Smooth muscle cell (in vitro differentiated cells): Measurements from ENCODE around the gene MYO16. TPM values are rescaled to one million over a fixed set of nuclear protein-coding genes. Genes with fewer than 3 reads are reported as not detected.

ENCODE experiments used
- DNase-seq: peaks from one replicate; lab custom pipeline; 2025; ENCODE audit not compliant: unreplicated experiment; lab: John Stamatoyannopoulos, UW
- H2AFZ ChIP-seq: fragments of 200-600 bp; sonication (generic); 2 replicates; pipeline ENCODE4 v1.6.0; 2016; ENCODE audit warnings: antibody characterized with exemption, low read depth, mild to moderate bottlenecking
- H3F3A ChIP-seq: fragments of 200-600 bp; sonication (generic); 2 replicates; pipeline ENCODE4 v1.6.0; 2017; ENCODE audit warnings: antibody characterized with exemption, low read depth
- H3K27ac ChIP-seq: fragments of 200-600 bp; sonication (generic); 2 replicates; pipeline ENCODE4 v1.5.1; 2016; ENCODE audit warnings: low read depth, mild to moderate bottlenecking
- H3K27me3 ChIP-seq: fragments of 200-600 bp; sonication (generic); 2 replicates; pipeline ENCODE4 v1.6.1; 2016; ENCODE audit warnings: low read depth, mild to moderate bottlenecking
- H3K36me3 ChIP-seq: fragments of 200-600 bp; sonication (generic); 2 replicates; pipeline ENCODE4 v1.5.1; 2016; ENCODE audit warnings: low read depth
- H3K4me1 ChIP-seq: fragments of 200-600 bp; sonication (generic); 2 replicates; pipeline ENCODE4 v1.5.1; 2016; ENCODE audit warnings: low read depth
- H3K4me2 ChIP-seq: fragments of 200-600 bp; sonication (generic); 2 replicates; pipeline ENCODE4 v1.6.0; 2016; ENCODE audit warnings: mild to moderate bottlenecking
- H3K4me3 ChIP-seq: fragments of 200-600 bp; sonication (generic); 2 replicates; pipeline ENCODE4 v1.5.1; 2016; ENCODE audit warnings: mild to moderate bottlenecking
- H3K79me2 ChIP-seq: fragments of 200-600 bp; sonication (generic); 2 replicates; pipeline ENCODE4 v1.6.0; 2016; ENCODE audit warnings: low read depth, mild to moderate bottlenecking
- H3K9ac ChIP-seq: fragments of 200-600 bp; sonication (generic); 2 replicates; pipeline ENCODE4 v1.6.0; 2016; ENCODE audit warnings: low read depth
- H3K9me3 ChIP-seq: fragments of 200-600 bp; sonication (generic); replicated peaks from 2 replicates; pipeline ENCODE4 v1.5.1; 2016; ENCODE audit warnings: low read depth
- H4K20me1 ChIP-seq: fragments of 200-600 bp; sonication (generic); 2 replicates; pipeline ENCODE4 v1.6.0; 2016; ENCODE audit warnings: low read depth
- CTCF ChIP-seq: fragments of 200-600 bp; sonication (generic); IDR thresholded peaks from 2 replicates; pipeline ENCODE4 v1.5.1; 2017; ENCODE audit warnings: borderline replicate concordance, mild to moderate bottlenecking, antibody characterized with exemption; ENCODE audit not compliant: insufficient read depth, poor library complexity, severe bottlenecking
- WGBS: methylation state at CpG from one replicate; pipeline ENCODE4 v1.1.7; 2016; ENCODE audit warnings: low lambda C conversion rate; 5-methylcytosine and 5-hydroxymethylcytosine counted together
- polyA plus RNA-seq: library from polyadenylated mRNA; unstranded; fragments of >200 nt; fragmentation: Nextera tagmentation; extraction: Ambion mirVana; gene quantifications from 2 replicates; pipeline ENCODE4 v1.2.1, GENCODE V29; 2016
- total RNA-seq: library from RNA; depleted of rRNA; stranded (reverse); fragments of >200 nt; gene quantifications from 2 replicates; pipeline ENCODE4 v1.2.3, GENCODE V29; 2014

Gene MYO16
- total and polyA plus RNA-seq, 2 experiments from 2014 or later, result not detected

- no peaks in the 10 kb centered on the region for H3K79me2 ChIP-seq
- no peaks in the 10 kb centered on the region for H3K9me3 ChIP-seq
- H2AFZ ChIP-seq, result no peak overlapping the region
- no peak for TF ChIP-seq CTCF
- no peak overlapping the region for H3K27ac ChIP-seq
- H3K4me2 ChIP-seq, result no peak overlapping the region
- H3K9ac ChIP-seq, result no peak overlapping the region
- DNase-seq, result no peak
- no peaks in the 10 kb centered on the region for H3K36me3 ChIP-seq
- H3F3A ChIP-seq, result no peaks in the 10 kb centered on the region
- H3K4me1 ChIP-seq, result no peaks in the 10 kb centered on the region
- WGBS, result 78% methylated on average over 7 of the region's 7 CpGs
- H3K4me3 ChIP-seq, result no peak overlapping the region
- H3K27me3 ChIP-seq, result no peaks in the 10 kb centered on the region
- no peaks in the 10 kb centered on the region for H4K20me1 ChIP-seq
Measured at GRCh38 chr13:109206616-109207015, 577.2 kb downstream of the MYO16 start.

GRCh38 chr13:109207622-109208021 is 578.2 kb downstream of the MYO16 start:
- Histone ChIP-seq H3K4me3 (no peak overlapping the region), H3K27ac (no peak overlapping the region), H4K20me1 (no peaks in the 10 kb centered on the region), H3K9ac (no peak overlapping the region), H3K27me3 (no peaks in the 10 kb centered on the region), H3K9me3 (no peaks in the 10 kb centered on the region), H2AFZ (no peak overlapping the region), H3K79me2 (no peaks in the 10 kb centered on the region), H3K4me1 (no peaks in the 10 kb centered on the region), H3K36me3 (no peaks in the 10 kb centered on the region), H3K4me2 (no peak overlapping the region), H3F3A (no peaks in the 10 kb centered on the region)
- WGBS, result 98% methylated on average over 12 of the region's 12 CpGs
- TF ChIP-seq CTCF, result no peak
- DNase-seq, result no peak

GRCh38 chr13:109208522-109208921 is 579.1 kb downstream of the MYO16 start:
- Histone ChIP-seq H3K79me2 (no peaks in the 10 kb centered on the region), H3K4me3 (no peak overlapping the region), H3F3A (no peaks in the 10 kb centered on the region), H3K9ac (no peak overlapping the region), H3K27ac (no peak overlapping the region), H2AFZ (no peak overlapping the region), H4K20me1 (no peaks in the 10 kb centered on the region), H3K27me3 (no peaks in the 10 kb centered on the region), H3K36me3 (no peaks in the 10 kb centered on the region), H3K9me3 (no peaks in the 10 kb centered on the region), H3K4me2 (no peak overlapping the region), H3K4me1 (no peaks in the 10 kb centered on the region)
- TF ChIP-seq CTCF, result no peak
- WGBS, result 77% methylated on average over 5 of the region's 5 CpGs
- no peak for DNase-seq

DNA sequence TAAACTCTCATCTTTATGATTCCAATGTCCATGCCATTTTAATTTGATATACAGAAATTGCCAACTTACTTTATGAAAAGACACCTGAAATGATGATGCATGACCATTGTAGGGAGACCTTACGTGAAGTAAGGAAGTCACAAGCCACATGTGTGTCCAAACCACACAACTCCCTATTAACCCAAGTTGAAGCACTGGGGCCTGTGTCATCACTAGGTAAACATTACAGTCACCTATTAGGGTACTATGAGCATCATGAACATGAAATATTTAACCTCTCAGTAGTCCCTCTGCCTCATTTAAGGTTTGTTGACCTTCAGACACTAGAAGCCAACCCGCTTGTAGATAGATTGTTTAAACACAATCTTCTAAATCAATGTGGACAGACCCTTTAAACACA is 580.1 kb downstream of the MYO16 start:
- Histone ChIP-seq H2AFZ (no peak overlapping the region), H3K9me3 (no peaks in the 10 kb centered on the region), H3K9ac (no peak overlapping the region), H3K79me2 (no peaks in the 10 kb centered on the region), H3K27me3 (no peaks in the 10 kb centered on the region), H3K4me1 (no peaks in the 10 kb centered on the region), H4K20me1 (no peaks in the 10 kb centered on the region), H3K4me2 (no peak overlapping the region), H3F3A (no peaks in the 10 kb centered on the region), H3K36me3 (no peaks in the 10 kb centered on the region), H3K27ac (no peak overlapping the region), H3K4me3 (no peak overlapping the region)
- TF ChIP-seq CTCF, result no peak
- DNase-seq, result no peak
- 95% methylated on average over 2 of the region's 2 CpGs for WGBS
